Fibroblast of the aortic adventitia (primary cell): ENCODE measurements around the gene PANK3. TPM values are rescaled to one million over a fixed set of nuclear protein-coding genes. Genes with fewer than 3 reads are reported as not detected.

Experiments used
- DNase-seq: peaks from one replicate; pipeline ENCODE4 v3.0.0-alpha.2; 2010; ENCODE audit warnings: low read depth
- H3K4me3 ChIP-seq: 2 replicates; pipeline ENCODE4 v1.5.1; 2011; ENCODE audit warnings: low read depth, mild to moderate bottlenecking, control low read depth, low read length, moderate library complexity
- total RNA-seq: library from RNA; depleted of rRNA; stranded (reverse); fragments of >200 nt; gene quantifications from 2 replicates; pipeline ENCODE4 v1.2.3, GENCODE V29; 2012; ENCODE audit warnings: low replicate concordance
- TF ChIP-seq, protein P1 (sequence below): IDR thresholded peaks from 2 replicates; pipeline ENCODE4 v1.5.1; 2011; ENCODE audit warnings: mild to moderate bottlenecking, low read length, control low read depth, inconsistent platforms; ENCODE audit not compliant: insufficient read depth

Gene PANK3
- total RNA-seq, result 35.3 and 37.5 TPM in 2 replicates

DNA sequence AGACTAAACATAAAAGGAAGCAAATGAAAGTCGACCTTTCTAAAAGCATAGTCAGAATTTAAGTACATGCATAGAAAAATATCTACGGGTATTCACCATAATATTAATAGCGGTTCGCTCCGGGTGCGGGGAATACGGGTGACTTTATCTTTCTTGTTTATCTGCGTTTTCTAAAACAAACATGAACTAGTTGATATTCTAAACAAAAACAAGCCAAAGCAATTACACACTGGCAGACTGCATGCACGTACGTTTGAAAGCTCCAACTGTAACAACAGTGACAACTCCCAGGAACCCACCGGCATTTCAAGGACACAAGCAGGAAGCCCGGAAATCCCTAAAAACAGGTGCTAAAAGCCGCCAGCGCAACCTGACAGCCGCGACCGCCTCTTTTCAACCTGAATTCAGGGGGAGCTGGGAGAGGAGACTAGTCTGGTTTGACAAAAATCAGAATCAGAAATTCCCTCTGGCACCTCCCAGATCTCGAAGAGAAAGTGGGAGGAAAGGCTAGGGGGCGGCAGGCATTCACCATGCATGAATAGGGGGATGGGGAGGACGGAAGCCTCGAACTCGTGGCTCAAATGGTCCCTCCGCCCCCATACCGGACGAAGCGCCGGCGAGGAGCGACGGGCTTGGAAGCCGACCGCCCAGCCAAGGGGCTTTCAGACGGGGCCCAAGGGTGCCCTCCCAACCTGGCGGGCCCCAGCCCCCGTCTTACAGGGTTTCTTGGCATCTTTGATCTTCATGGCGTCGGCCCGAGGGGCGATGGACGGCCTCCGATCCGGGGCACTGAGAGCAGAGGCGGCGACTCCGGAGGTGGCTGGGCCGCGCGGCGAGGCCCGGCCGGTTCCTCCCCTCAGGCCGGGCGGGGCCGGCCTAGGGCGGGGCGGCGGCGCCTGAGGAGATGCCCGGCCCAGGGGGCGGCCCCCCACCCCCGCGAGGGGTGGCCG is at the start of gene PANK3:
Gene PANK3 (minus strand): TSS at position 831 of the 950 bp plus-strand sequence. CDS start 85 bp downstream, at position 746.
- DNase-seq, result peak; percentile 70
- TF ChIP-seq, protein P1, sequence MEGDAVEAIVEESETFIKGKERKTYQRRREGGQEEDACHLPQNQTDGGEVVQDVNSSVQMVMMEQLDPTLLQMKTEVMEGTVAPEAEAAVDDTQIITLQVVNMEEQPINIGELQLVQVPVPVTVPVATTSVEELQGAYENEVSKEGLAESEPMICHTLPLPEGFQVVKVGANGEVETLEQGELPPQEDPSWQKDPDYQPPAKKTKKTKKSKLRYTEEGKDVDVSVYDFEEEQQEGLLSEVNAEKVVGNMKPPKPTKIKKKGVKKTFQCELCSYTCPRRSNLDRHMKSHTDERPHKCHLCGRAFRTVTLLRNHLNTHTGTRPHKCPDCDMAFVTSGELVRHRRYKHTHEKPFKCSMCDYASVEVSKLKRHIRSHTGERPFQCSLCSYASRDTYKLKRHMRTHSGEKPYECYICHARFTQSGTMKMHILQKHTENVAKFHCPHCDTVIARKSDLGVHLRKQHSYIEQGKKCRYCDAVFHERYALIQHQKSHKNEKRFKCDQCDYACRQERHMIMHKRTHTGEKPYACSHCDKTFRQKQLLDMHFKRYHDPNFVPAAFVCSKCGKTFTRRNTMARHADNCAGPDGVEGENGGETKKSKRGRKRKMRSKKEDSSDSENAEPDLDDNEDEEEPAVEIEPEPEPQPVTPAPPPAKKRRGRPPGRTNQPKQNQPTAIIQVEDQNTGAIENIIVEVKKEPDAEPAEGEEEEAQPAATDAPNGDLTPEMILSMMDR, result no peak
- peak within 1 kb of the TSS; percentile 91 for H3K4me3 ChIP-seq

DNA sequence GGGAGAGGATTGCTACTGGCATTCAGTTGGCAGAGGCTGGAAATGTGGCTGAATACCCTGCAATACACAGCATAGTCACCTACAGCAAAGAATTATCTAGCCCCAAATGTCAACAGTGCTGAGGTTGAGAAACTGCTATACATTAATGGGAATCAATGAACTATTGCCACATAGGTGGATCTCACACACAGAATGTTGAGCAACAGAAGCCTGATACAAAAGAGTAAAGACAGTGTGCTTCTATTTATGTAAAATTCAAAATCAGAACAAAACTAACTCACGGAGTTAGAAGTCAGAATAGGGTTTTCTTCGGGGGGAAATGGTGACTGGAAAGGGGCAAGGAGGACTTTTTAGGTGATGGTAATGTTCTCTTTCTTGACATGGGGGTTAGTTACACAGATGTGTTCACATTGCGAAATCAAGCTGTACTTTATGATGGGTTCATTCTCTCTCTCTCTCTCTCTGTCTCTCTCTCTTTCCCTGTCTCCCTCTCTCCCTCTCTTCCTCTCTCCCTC is 45.7 kb upstream of the PANK3 start:
- DNase-seq, result no peak
- TF ChIP-seq, protein P1, result no peak
- no peak overlapping the region for H3K4me3 ChIP-seq

DNA sequence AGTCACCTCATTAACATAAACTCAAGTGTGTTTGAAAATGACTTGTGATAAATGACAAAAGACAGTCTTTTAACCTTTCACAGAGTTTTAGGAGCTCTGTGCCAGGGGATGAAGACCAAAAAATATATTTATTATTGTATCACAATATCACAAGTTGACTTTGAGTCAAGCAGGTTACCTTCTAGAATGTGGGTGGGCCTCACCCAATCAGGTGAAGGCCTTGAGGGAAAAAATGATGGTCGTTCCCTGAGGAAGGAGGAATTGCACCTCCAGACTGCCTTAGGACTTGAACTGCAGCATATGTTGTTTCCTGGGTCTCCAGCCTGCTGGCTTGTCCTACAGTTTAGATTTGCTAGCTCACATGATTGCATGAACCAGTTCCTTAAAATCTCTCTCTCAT is 41.6 kb upstream of the PANK3 start:
- DNase-seq, result no peak
- TF ChIP-seq, protein P1, result no peak
- H3K4me3 ChIP-seq, result no peak overlapping the region

DNA sequence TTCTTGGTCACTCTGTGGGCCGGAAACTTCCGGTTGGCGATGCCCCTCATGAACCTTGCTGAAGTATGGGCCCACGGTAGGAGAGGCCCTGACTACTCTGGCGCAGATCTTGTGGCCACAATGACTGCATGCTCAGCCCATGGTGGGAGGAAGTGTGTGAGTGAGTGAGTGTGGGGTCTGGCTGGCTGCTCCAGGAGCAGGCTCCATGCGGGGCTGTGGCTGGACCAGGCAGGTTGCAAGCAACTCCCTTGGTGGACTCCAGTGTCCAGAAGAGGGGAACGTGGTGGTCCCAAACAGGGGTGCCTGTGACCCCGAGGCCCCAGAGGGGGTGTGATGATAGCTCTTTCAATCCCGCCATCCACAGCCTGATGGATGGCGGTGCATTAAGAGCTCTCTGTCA is 35.5 kb upstream of the PANK3 start:
- TF ChIP-seq, protein P1, result no peak
- H3K4me3 ChIP-seq, result no peak overlapping the region
- DNase-seq, result no peak

DNA sequence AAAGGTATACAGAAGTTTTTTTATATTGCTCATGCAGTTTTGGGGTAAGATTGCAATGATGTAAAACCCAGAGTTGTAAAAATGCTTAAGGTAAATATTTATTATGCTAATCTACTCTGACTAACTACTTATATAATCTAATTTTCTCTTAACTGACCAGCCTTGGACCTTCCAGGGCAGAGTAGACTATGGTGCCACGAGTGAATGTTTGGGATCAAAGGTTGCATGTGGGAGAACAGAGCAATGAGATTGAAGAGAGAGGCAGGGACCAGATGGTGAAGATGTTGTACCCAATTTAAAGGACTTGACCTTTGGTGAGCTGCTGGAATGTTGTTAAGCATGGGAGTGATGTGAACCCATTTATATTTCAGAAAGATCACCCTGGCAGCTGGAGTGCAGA is 34.8 kb upstream of the PANK3 start:
- no peak for DNase-seq
- no peak overlapping the region for H3K4me3 ChIP-seq
- TF ChIP-seq, protein P1, result no peak

DNA sequence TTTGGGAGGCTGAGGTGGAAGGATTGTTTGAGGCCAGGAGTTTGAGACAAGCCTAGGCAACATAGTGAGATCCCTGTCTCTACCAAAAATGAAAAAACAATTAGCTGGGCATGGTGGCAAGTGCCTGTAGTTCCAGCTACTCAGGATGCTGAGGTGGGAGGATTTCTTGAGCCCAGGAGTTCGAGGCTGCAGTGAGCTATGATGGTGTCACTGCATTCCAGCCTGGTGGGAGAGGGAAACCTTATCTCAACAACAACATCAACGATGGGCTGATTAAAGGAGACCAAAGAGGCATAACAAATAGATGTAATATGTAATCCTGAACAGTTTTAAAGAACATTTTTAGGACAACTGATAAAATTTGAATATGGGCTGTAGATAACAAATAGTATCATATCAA is 34.2 kb upstream of the PANK3 start:
- TF ChIP-seq, protein P1, result no peak
- H3K4me3 ChIP-seq, result no peak overlapping the region
- DNase-seq, result no peak
